Panc1 (cell line): ENCODE data around the gene SH3BP2. TPM values are rescaled to one million over a fixed set of nuclear protein-coding genes. Genes with fewer than 3 reads are reported as not detected.

ENCODE experiments used
- ATAC-seq: fragments of 200-7000 bp; cut with Tn5 transposase; 2 replicates; pipeline ENCODE4 v1.9.1; 2020; ENCODE audit warnings: mild to moderate bottlenecking, moderate library complexity
- BruUV-seq: library from RNA; stranded (reverse); fragments of 400-500 nt; replicated peaks from 2 replicates; lab custom pipeline; 2021; lab: Mats Ljungman, UMichigan
- CTCF ChIA-PET: fragments of 300-600 bp; sonication (Branson Sonifier 250); formaldehyde crosslinking; loops from one replicate; lab custom pipeline; 2022; ENCODE audit warnings: antibody characterized with exemption; lab: Charles Lee
- POLR2A ChIA-PET: fragments of 300-600 bp; sonication (Branson Sonifier 250); formaldehyde crosslinking; loops from one replicate; lab custom pipeline; 2022; ENCODE audit warnings: antibody characterized with exemption; lab: Charles Lee
- DNase-seq: peaks from one replicate; pipeline ENCODE4 v3.0.0-alpha.2; 2010; ENCODE audit warnings: low read depth, low spot score
- H3K27ac ChIP-seq: 2 replicates; pipeline ENCODE4 v1.5.1; 2011; ENCODE audit warnings: mild to moderate bottlenecking, low read length, inconsistent platforms
- H3K27me3 ChIP-seq: fragments of 200-500 bp; sonication (Bioruptor generic); 2 replicates; pipeline ENCODE4 v1.6.0; 2014; ENCODE audit warnings: low read length, inconsistent platforms; ENCODE audit not compliant: control insufficient read depth, insufficient read depth
- H3K36me3 ChIP-seq: fragments of 200-500 bp; sonication (Bioruptor generic); 2 replicates; pipeline ENCODE4 v1.5.1; 2014; ENCODE audit warnings: inconsistent platforms, mild to moderate bottlenecking, low read length, moderate library complexity; ENCODE audit not compliant: control insufficient read depth, insufficient read depth
- H3K4me1 ChIP-seq: 2 replicates; pipeline ENCODE4 v1.5.1; 2011; ENCODE audit warnings: inconsistent platforms, mild to moderate bottlenecking, low read length, moderate library complexity; ENCODE audit not compliant: control insufficient read depth, insufficient read depth
- H3K4me3 ChIP-seq, 2 experiments: 2 replicates each; pipeline ENCODE4 v1.5.1; 2011 to 2012; ENCODE audit warnings: low read depth in 2 of 2, low read length in 2 of 2, mild to moderate bottlenecking in 2 of 2, inconsistent platforms in 1 of 2, moderate library complexity in 1 of 2
- H3K9me3 ChIP-seq: fragments of 200-500 bp; sonication (Bioruptor generic); 2 replicates; pipeline ENCODE4 v1.5.1; 2014; ENCODE audit warnings: low read depth, mild to moderate bottlenecking, inconsistent platforms, low read length, moderate library complexity; ENCODE audit not compliant: control insufficient read depth, insufficient read depth
- CTCF ChIP-seq: fragments of 450-650 bp; IDR thresholded peaks from 2 replicates; pipeline ENCODE4 v1.5.1; 2017; ENCODE audit warnings: mild to moderate bottlenecking
- POLR2AphosphoS5 ChIP-seq: IDR thresholded peaks from 2 replicates; pipeline ENCODE4 v1.6.1; 2012; ENCODE audit warnings: mild to moderate bottlenecking, low read depth, low read length, moderate library complexity
- REST ChIP-seq, 2 experiments: IDR thresholded peaks; 2 replicates each; pipeline ENCODE4 v1.6.1; 2011 to 2012; ENCODE audit warnings: low read depth in 2 of 2, control low read depth in 1 of 2, low read length in 1 of 2, mild to moderate bottlenecking in 1 of 2, moderate library complexity in 1 of 2; ENCODE audit not compliant: insufficient read depth in 1 of 2
- SIN3A ChIP-seq: IDR thresholded peaks from 2 replicates; pipeline ENCODE4 v1.6.1; 2012; ENCODE audit warnings: low read depth, mild to moderate bottlenecking, low read length, moderate library complexity, borderline replicate concordance; ENCODE audit not compliant: insufficient read depth
- TCF7L2 ChIP-seq: IDR thresholded peaks from 2 replicates; pipeline ENCODE4 v1.6.1; 2011; ENCODE audit warnings: mild to moderate bottlenecking, low read depth, low read length, inconsistent platforms
- in situ Hi-C: cut with HindIII; loops from 2 replicates; pipeline ENCODE4 v1.10.0; 2016; ENCODE audit warnings: low sequenced_read_pairs, low pct_unique_long_range_greater_than_20kb
- intact Hi-C: fragments of 100-400 bp; cut with micrococcal nuclease; formaldehyde crosslinking; loops from one replicate; pipeline ENCODE4 v1.10.0; 2022; ENCODE audit not compliant: unreplicated experiment
- total RNA-seq: library from RNA; stranded (reverse); gene quantifications from one replicate; pipeline ENCODE4 v1.2.1, GENCODE V29; 2021; ENCODE audit not compliant: unreplicated experiment

Gene SH3BP2
- total RNA-seq, 1 experiment from 2014 or later: 93.4 TPM

- Histone ChIP-seq H3K9me3 (no peaks in the 10 kb centered on the region), H3K27me3 (no peaks in the 10 kb centered on the region), H3K36me3 (no peaks in the 10 kb centered on the region), H3K4me3 (no peak overlapping the region), H3K27ac (no peak overlapping the region), H3K4me1 (no peaks in the 10 kb centered on the region)
- ATAC-seq (no peak), DNase-seq (no peak)
- CTCF ChIA-PET: no interaction called here
- BruUV-seq: no TSS peak
- POLR2A ChIA-PET: no interaction called here
- TF ChIP-seq POLR2AphosphoS5 (no peak), REST (IDR thresholded peaks at IDR 0.05; ENCODE audit: insufficient read depth in 1 of 2, low read depth in 2 of 2, low read length in 1 of 2) (no peak), TCF7L2 (no peak), CTCF (no peak), SIN3A (no peak)
- intact Hi-C loops: loop anchor here (10.0 kb wide), 1 partner anchor 168 kb away; no protein-coding TSS in a partner anchor
- in situ Hi-C loops: no loop called here
These were observed 25.7 kb upstream of the SH3BP2 start for GRCh38 chr4:2767046-2767704.

- Histone ChIP-seq H3K27ac (no peak overlapping the region), H3K4me1 (no peaks in the 10 kb centered on the region), H3K9me3 (no peaks in the 10 kb centered on the region), H3K4me3 (no peak overlapping the region), H3K36me3 (no peaks in the 10 kb centered on the region), H3K27me3 (no peaks in the 10 kb centered on the region)
- ChIA-PET CTCF (no interaction called here), POLR2A (no interaction called here)
- ATAC-seq (no peak), DNase-seq (no peak)
- in situ Hi-C loops (no loop called here), intact Hi-C loops (loop anchor here (10.0 kb wide), 1 partner anchor 167 kb away; no protein-coding TSS in a partner anchor)
- BruUV-seq: no TSS peak
- no peak for TF ChIP-seq SIN3A
- TF ChIP-seq TCF7L2: no peak
- TF ChIP-seq CTCF: no peak
- TF ChIP-seq POLR2AphosphoS5: no peak
- TF ChIP-seq REST (IDR thresholded peaks at IDR 0.05; ENCODE audit: insufficient read depth in 1 of 2, low read depth in 2 of 2, low read length in 1 of 2): no peak
These were observed 25.2 kb upstream of the SH3BP2 start for GRCh38 chr4:2767705-2768074.
